Epithelial cell of esophagus (primary cell): Measurements from ENCODE around the gene ADAMTS2.

Experiments
- DNase-seq: peaks from one replicate; pipeline ENCODE4 v3.0.0; 2010; ENCODE audit warnings: low read depth
- H3K4me3 ChIP-seq: 2 replicates; pipeline ENCODE4 v1.5.1; 2011; ENCODE audit warnings: mild to moderate bottlenecking, low read length, control low read depth
- CTCF ChIP-seq: IDR thresholded peaks from 2 replicates; pipeline ENCODE4 v1.5.1; 2011; ENCODE audit warnings: low read depth, mild to moderate bottlenecking, low read length, control low read depth, inconsistent platforms; ENCODE audit not compliant: insufficient read depth; ENCODE audit errors: missing control alignments

ADAMTS2 gene

DNA sequence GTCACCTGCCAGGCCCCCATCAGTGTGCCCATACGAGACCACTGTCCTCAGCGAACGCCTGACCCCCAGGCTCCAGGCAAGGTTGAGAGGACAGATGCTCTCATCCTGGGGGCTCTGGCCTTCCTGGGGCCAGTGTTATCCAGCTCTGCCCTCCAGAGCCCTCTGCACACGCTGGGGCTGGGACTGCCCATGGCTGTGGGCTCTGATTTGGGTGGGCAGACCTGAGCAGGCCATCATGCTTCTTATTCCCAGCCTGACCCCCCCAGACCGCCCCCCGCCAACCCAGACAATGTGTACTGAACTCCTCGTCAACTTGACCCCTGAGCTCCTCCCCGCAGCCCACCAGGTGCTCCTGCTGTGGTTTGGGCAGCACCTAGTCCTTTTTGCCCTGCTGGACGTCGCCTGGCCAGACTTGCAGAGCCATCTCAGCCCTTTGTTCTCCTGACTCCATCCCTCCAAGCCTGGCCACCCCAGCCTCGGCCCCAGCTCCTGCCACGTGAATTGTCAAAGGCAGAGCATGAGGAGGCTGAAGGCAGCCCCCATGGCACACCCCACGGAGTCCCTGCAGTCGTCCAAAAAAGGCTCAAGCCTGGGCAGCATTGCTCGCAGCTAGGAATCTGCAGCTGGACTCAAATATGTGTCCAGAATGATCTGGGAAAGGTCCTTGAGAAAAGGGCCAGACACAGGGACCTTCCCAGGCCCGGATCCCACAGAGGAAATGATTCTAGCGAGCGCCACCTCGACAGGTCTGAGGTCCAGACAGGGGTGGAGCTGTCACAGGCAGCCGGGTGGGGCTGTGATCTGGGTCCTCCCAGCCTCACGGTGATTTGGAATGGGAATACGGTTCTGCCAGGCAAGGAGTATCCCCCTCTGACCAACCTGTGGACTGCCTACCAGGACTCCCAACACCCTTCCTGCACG lies 87.0 kb downstream of the ADAMTS2 start:
- H3K4me3 ChIP-seq = no peak overlapping the region
- no peak for TF ChIP-seq CTCF
- no peak for DNase-seq

GRCh38 chr5:179257176-179257682 lies 88.0 kb downstream of the ADAMTS2 start:
- no peak for TF ChIP-seq CTCF
- no peak for DNase-seq
- no peak overlapping the region for H3K4me3 ChIP-seq

DNA sequence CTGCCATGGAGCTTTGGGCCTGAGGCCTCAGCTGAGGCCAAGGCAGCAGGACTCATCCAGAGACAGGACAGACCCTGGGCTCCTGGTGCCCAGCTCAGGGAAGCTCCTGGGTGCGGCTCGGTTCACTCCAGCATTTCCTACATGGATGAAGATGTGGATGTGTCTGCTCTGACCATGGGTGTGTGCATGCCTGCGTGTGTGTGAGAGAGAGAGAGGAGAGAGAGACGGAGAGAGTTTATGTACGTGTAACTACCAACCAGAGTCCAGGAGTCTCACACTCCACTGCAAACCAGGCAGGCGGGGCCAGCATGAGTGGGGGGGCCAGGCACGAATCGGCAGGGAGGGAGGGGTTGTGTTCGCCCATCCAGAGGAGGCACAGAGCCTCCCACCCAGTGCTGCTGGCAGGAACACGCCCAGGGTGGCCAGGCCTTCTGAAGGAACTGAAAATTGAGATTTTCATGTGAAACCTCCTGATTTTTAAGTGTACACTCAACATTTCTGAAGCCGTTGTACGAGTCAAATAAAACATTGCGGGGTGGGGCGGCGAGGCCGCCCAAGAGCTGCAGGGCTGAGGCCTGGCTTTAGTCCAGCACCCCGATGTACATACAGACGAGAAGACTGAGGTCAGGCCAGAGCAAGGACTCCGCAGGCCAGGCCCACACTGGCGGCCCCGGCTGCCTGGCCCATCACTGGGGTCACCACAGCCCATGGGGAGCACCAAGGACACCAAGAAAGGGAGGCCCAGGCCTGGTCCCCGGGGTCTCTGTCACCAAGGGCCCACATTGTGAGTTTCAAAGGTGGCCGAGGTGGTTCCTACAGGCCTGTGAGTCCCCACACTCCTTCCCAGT lies 88.7 kb downstream of the ADAMTS2 start:
- no peak for TF ChIP-seq CTCF
- no peak for DNase-seq

GRCh38 chr5:179255527-179256327 lies 89.5 kb downstream of the ADAMTS2 start:
- no peak for DNase-seq
- no peak for TF ChIP-seq CTCF
- H3K4me3 ChIP-seq = no peak overlapping the region

More for the DNA sequence above, 88.7 kb downstream of the ADAMTS2 start:
- H3K4me3 ChIP-seq = no peak overlapping the region

DNA sequence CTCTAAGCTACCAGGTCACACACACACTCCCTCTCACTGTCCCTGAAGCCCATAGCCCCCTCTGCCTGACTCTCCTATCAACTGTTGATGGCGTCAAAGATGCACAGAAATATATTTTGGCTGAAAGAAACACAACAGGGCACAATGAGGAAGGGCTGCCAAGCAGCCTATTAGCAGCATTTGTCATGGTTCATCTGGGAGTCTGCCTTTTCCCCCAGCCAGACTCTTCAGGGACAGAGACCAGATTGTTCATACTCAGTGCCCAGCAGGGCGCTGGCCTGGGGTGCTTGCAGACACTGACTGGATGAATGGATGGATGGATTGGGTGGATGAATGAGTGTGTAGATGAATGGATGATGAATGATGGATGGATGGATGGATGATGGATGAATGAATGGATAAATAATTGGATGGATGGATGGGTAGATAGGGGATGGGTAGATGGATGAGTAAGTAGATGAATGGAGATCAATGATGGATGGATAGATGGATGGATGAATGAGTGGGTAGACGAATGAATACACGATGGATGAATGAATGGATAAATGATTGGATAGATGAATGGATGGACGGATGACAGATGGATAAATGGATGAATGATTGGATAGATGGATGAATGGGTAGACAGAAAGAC lies 90.5 kb downstream of the ADAMTS2 start:
- DNase-seq = no peak

More for the DNA sequence above, 90.5 kb downstream of the ADAMTS2 start:
- TF ChIP-seq CTCF = no peak
- no peak overlapping the region for H3K4me3 ChIP-seq
